Endometrial microvascular endothelial cells (primary cell): Measurements from ENCODE around the gene TNFRSF18. TPM values are rescaled to one million over a fixed set of nuclear protein-coding genes. Genes with fewer than 3 reads are reported as not detected.
"Not testable (repeated sequence)": the region's sequence is repeated elsewhere in the genome, so short reads cannot be mapped to it uniquely, and the experiment has no call there.

Source experiments
- in situ Hi-C: cut with HindIII; loops from 2 replicates; pipeline ENCODE4 v1.10.0; 2017; ENCODE audit warnings: low sequenced_read_pairs, low pct_unique_long_range_greater_than_20kb; ENCODE audit errors: inconsistent ontology term
- total RNA-seq: library from RNA; depleted of rRNA; stranded (reverse); fragments of >200 nt; gene quantifications from one replicate; pipeline ENCODE4 v1.2.3, GENCODE V29; 2015; ENCODE audit errors: inconsistent ontology term

TNFRSF18 gene
- total RNA-seq, 1 donor from 2014 or later = not detected

- in situ Hi-C loops = no loop called here
These were observed 3.4 kb downstream of the TNFRSF18 start for GRCh38 chr1:1202831-1203560.

GRCh38 chr1:1200876-1201810 lies 5.2 kb downstream of the TNFRSF18 start:
- in situ Hi-C loops = no loop called here

GRCh38 chr1:1199961-1200875 lies 6.2 kb downstream of the TNFRSF18 start:
- in situ Hi-C loops = no loop called here

- in situ Hi-C loops = no loop called here
These were observed 7.0 kb downstream of the TNFRSF18 start for GRCh38 chr1:1199141-1199960.

GRCh38 chr1:1198423-1199140 lies 7.8 kb downstream of the TNFRSF18 start:
- in situ Hi-C loops = no loop called here

- in situ Hi-C loops = no loop called here
These were observed 8.6 kb downstream of the TNFRSF18 start for GRCh38 chr1:1197551-1198422.

GRCh38 chr1:1197188-1197500 lies 9.2 kb downstream of the TNFRSF18 start:
- in situ Hi-C loops = no loop called here

- in situ Hi-C loops = no loop called here
These were observed 9.8 kb downstream of the TNFRSF18 start for GRCh38 chr1:1196431-1197187.

- in situ Hi-C loops = not testable (repeated sequence)
These were observed 10.7 kb downstream of the TNFRSF18 start for GRCh38 chr1:1195726-1196125.

- in situ Hi-C loops = no loop called here
These were observed 11.7 kb downstream of the TNFRSF18 start for GRCh38 chr1:1194723-1195122.

- in situ Hi-C loops = no loop called here
These were observed 14.7 kb downstream of the TNFRSF18 start for GRCh38 chr1:1191734-1192133.

GRCh38 chr1:1189111-1189510 lies 17.3 kb downstream of the TNFRSF18 start:
- in situ Hi-C loops = no loop called here

- in situ Hi-C loops = no loop called here
These were observed 18.5 kb downstream of the TNFRSF18 start for GRCh38 chr1:1187938-1188337.

- in situ Hi-C loops = no loop called here
These were observed 21.2 kb downstream of the TNFRSF18 start for GRCh38 chr1:1185101-1185765.

GRCh38 chr1:1183833-1184775 lies 22.3 kb downstream of the TNFRSF18 start:
- in situ Hi-C loops = no loop called here
